GM12878 (cell line): Measurements from ENCODE around the gene AMY1C. TPM values are rescaled to one million over a fixed set of nuclear protein-coding genes. Genes with fewer than 3 reads are reported as not detected.

ENCODE experiments used
- ATAC-seq: fragments of 200-7000 bp; cut with Tn5 transposase; 3 replicates; pipeline ENCODE4 v1.9.1; 2020; ENCODE audit warnings: mild to moderate bottlenecking, moderate library complexity
- BruUV-seq: library from RNA; stranded (reverse); fragments of 400-500 nt; replicated peaks from 2 replicates; lab custom pipeline; 2021; lab: Mats Ljungman, UMichigan
- CTCF ChIA-PET: fragments of 300-600 bp; sonication (Branson Sonifier 250); formaldehyde crosslinking; extraction: SDS; loops from one replicate; lab custom pipeline; 2021; ENCODE audit warnings: inconsistent platforms; lab: Yijun Ruan, JAX
- POLR2A ChIA-PET: fragments of 350-600 bp; formaldehyde crosslinking; extraction: SDS; loops from one replicate; lab custom pipeline; 2021; ENCODE audit warnings: inconsistent platforms; lab: Charles Lee
- RAD21 ChIA-PET: fragments of 300-600 bp; sonication (Branson Sonifier 250); formaldehyde crosslinking; loops from one replicate; lab custom pipeline; 2023; ENCODE audit warnings: antibody characterized with exemption; ENCODE audit not compliant: unreplicated experiment; lab: Charles Lee
- SMC1A ChIA-PET: fragments of 300-600 bp; sonication (Branson Sonifier 250); formaldehyde crosslinking; loops from one replicate; lab custom pipeline; 2023; ENCODE audit not compliant: unreplicated experiment, uncharacterized antibody; lab: Charles Lee
- DNase-seq: peaks from one replicate; pipeline ENCODE4 v3.0.0-alpha.2; 2011; ENCODE audit warnings: low read depth, low spot score
- FAIRE-seq: peaks from 3 replicates; lab custom pipeline; 2011; peaks lifted over from hg19 to GRCh38; lab: Jason Lieb, UNC
- H2AFZ ChIP-seq: 2 replicates; pipeline ENCODE4 v1.6.0; 2011; ENCODE audit warnings: low read depth, low read length, control low read depth; ENCODE audit not compliant: control insufficient read depth
- H3K27ac ChIP-seq: 2 replicates; pipeline ENCODE4 v1.5.1; 2011; ENCODE audit warnings: control low read depth; ENCODE audit not compliant: control insufficient read depth, insufficient read depth
- H3K27me3 ChIP-seq, 2 experiments: replicated peaks in 1 of 2; 2 replicates each; pipeline versions ENCODE4 v1.6.0 to v1.6.1; 2011; ENCODE audit warnings: low read length in 1 of 2; ENCODE audit not compliant: control insufficient read depth in 2 of 2, insufficient read depth in 2 of 2
- H3K36me3 ChIP-seq, 2 experiments: 2 replicates each; pipeline ENCODE4 v1.5.1; 2011; ENCODE audit warnings: low read length in 1 of 2; ENCODE audit not compliant: control insufficient read depth in 2 of 2, insufficient read depth in 2 of 2
- H3K4me1 ChIP-seq: 2 replicates; pipeline ENCODE4 v1.6.1; 2011; ENCODE audit warnings: mild to moderate bottlenecking, low read length, moderate library complexity, mixed read lengths; ENCODE audit not compliant: control insufficient read depth, insufficient read depth
- H3K4me2 ChIP-seq: 2 replicates; pipeline ENCODE4 v1.6.0; 2011; ENCODE audit warnings: control low read depth; ENCODE audit not compliant: control insufficient read depth, insufficient read depth
- H3K4me3 ChIP-seq: fragments of 200-600 bp; sonication (generic); 2 replicates; pipeline ENCODE4 v1.5.1; 2016
- H3K79me2 ChIP-seq: 2 replicates; pipeline ENCODE4 v1.6.0; 2011; ENCODE audit warnings: low read length; ENCODE audit not compliant: control insufficient read depth, insufficient read depth
- H3K9ac ChIP-seq: 2 replicates; pipeline ENCODE4 v1.8.0; 2011; ENCODE audit warnings: low read length, control low read depth, mixed read lengths; ENCODE audit not compliant: control insufficient read depth, insufficient read depth
- H3K9me3 ChIP-seq: replicated peaks from 3 replicates; pipeline ENCODE4 v1.5.1; 2011; ENCODE audit warnings: mild to moderate bottlenecking, low read length; ENCODE audit not compliant: control insufficient read depth, insufficient read depth
- H4K20me1 ChIP-seq: 2 replicates; pipeline ENCODE4 v1.6.0; 2011; ENCODE audit not compliant: control insufficient read depth, insufficient read depth
- BRCA1 ChIP-seq: IDR thresholded peaks from 2 replicates; pipeline ENCODE4 v1.6.1; 2011; ENCODE audit warnings: low read depth, low read length, improper control_type of control experiment
- CBX5 ChIP-seq: sonication (generic); IDR thresholded peaks from 2 replicates; pipeline ENCODE4 v1.6.1; 2016; ENCODE audit warnings: low read depth, moderate library complexity, mild to moderate bottlenecking, inconsistent platforms
- CHD2 ChIP-seq: IDR thresholded peaks from 2 replicates; pipeline ENCODE4 v1.6.1; 2011; ENCODE audit warnings: low read depth, low read length, improper control_type of control experiment, borderline replicate concordance
- CHD4 ChIP-seq: fragments of 200-600 bp; sonication (generic); IDR thresholded peaks from 2 replicates; pipeline ENCODE4 v1.6.1; 2016; ENCODE audit warnings: mild to moderate bottlenecking
- CREB1 ChIP-seq: IDR thresholded peaks from 2 replicates; pipeline ENCODE4 v1.6.1; 2012; ENCODE audit warnings: low read depth, mild to moderate bottlenecking, inconsistent platforms
- DPF2 ChIP-seq: fragments of 450-650 bp; IDR thresholded peaks from 2 replicates; pipeline ENCODE4 v1.6.1; 2017; ENCODE audit warnings: mild to moderate bottlenecking
- FOS ChIP-seq: IDR thresholded peaks from 3 replicates; pipeline ENCODE4 v1.6.1; 2011; ENCODE audit warnings: borderline replicate concordance; ENCODE audit not compliant: insufficient read length; ENCODE audit errors: extremely low read depth
- GABPA ChIP-seq: IDR thresholded peaks from 2 replicates; pipeline ENCODE4 v1.6.1; 2014; ENCODE audit warnings: antibody characterized with exemption, low read depth, mild to moderate bottlenecking, inconsistent platforms
- HCFC1 ChIP-seq: fragments of 150-350 bp; IDR thresholded peaks from 2 replicates; pipeline ENCODE4 v1.6.1; 2014; ENCODE audit warnings: low read length
- IKZF1 ChIP-seq: fragments of 450-650 bp; conservative IDR thresholded peaks from 2 replicates; pipeline ENCODE4 v1.6.1; 2017; ENCODE audit warnings: antibody characterized with exemption, mild to moderate bottlenecking
- MEF2A ChIP-seq: IDR thresholded peaks from 2 replicates; pipeline ENCODE4 v1.6.1; 2011; ENCODE audit warnings: low read depth, mild to moderate bottlenecking, low read length, moderate library complexity; ENCODE audit not compliant: insufficient read depth
- MTA2 ChIP-seq: fragments of 450-650 bp; IDR thresholded peaks from 2 replicates; pipeline ENCODE4 v1.6.1; 2016; ENCODE audit warnings: low read depth, mild to moderate bottlenecking, moderate library complexity
- NBN ChIP-seq: fragments of 450-650 bp; IDR thresholded peaks from 2 replicates; pipeline ENCODE4 v1.6.1; 2016
- NFXL1 ChIP-seq: fragments of 450-650 bp; IDR thresholded peaks from 2 replicates; pipeline ENCODE4 v1.6.1; 2017; ENCODE audit warnings: antibody characterized with exemption, mild to moderate bottlenecking, borderline replicate concordance
- RCOR1 ChIP-seq: conservative IDR thresholded peaks from 2 replicates; pipeline ENCODE4 v1.6.1; 2012; ENCODE audit warnings: low read depth, low read length, improper control_type of control experiment
- SIX5 ChIP-seq: IDR thresholded peaks from 2 replicates; pipeline ENCODE4 v1.6.1; 2011; ENCODE audit warnings: mild to moderate bottlenecking, low read depth, low read length, moderate library complexity; ENCODE audit not compliant: severe bottlenecking
- SMC3 ChIP-seq: IDR thresholded peaks from 2 replicates; pipeline ENCODE4 v1.6.1; 2011; ENCODE audit warnings: low read length, improper control_type of control experiment, borderline replicate concordance
- STAT3 ChIP-seq: IDR thresholded peaks from 2 replicates; pipeline ENCODE4 v1.6.1; 2011; ENCODE audit warnings: low read depth, low read length, improper control_type of control experiment
- SUPT20H ChIP-seq: IDR thresholded peaks from 2 replicates; pipeline ENCODE4 v1.6.1; 2011; ENCODE audit warnings: low read depth, mild to moderate bottlenecking, low read length, moderate library complexity, borderline replicate concordance; ENCODE audit not compliant: control insufficient read depth
- SUZ12 ChIP-seq: fragments of 200-600 bp; sonication (generic); IDR thresholded peaks from one replicate; pipeline ENCODE4 v1.6.1; 2018; ENCODE audit warnings: antibody characterized with exemption, mild to moderate bottlenecking; ENCODE audit not compliant: unreplicated experiment
- WGBS: methylation state at CpG from one replicate; pipeline ENCODE4 v1.1.6; 2016; ENCODE audit warnings: low lambda C conversion rate; ENCODE audit not compliant: insufficient replicate concordance, insufficient coverage; ENCODE audit errors: missing lambda C conversion rate; 5-methylcytosine and 5-hydroxymethylcytosine counted together
- in situ Hi-C: fragments of 300-500 bp; cut with MboI; formaldehyde crosslinking; loops from 9 replicates; pipeline ENCODE4 v1.14.3; 2018; ENCODE audit warnings: mixed read lengths
- intact Hi-C: fragments of 100-400 bp; cut with micrococcal nuclease; formaldehyde crosslinking; loops from one replicate; pipeline ENCODE4 v1.14.2; 2022; ENCODE audit not compliant: unreplicated experiment
- polyA plus RNA-seq, 11 experiments: library from polyadenylated mRNA; depleted of rRNA in 4 of 11; unstranded in 6 of 11; stranded (reverse) in 5 of 11; fragments of >200 nt; fragmentation: Nextera tagmentation in 4 of 11; fragmentation: Illumina TruSeq in 1 of 11; extraction: Ambion mirVana in 4 of 11; extraction: Trizol in 1 of 11; gene quantifications; 1 replicate in 1 of 11; 2 replicates in 10 of 11; pipeline versions ENCODE4 v1.2.1 to v1.2.3, GENCODE V29; 2011 to 2016; ENCODE audit warnings: inconsistent platforms in 2 of 11, missing spikeins in 2 of 11, low read depth in 1 of 11
- total RNA-seq, 4 experiments: library from RNA; depleted of rRNA in 3 of 4; stranded (reverse); fragments of >200 nt in 3 of 4; fragmentation: Illumina TruSeq in 1 of 4; extraction: Trizol in 1 of 4; gene quantifications; 2 replicates each; pipeline versions ENCODE4 v1.2.1 to v1.2.3, GENCODE V29; 2013 to 2021
- TF ChIP-seq, protein P1 (sequence below): fragments of 150-350 bp; IDR thresholded peaks from 2 replicates; pipeline ENCODE4 v1.6.1; 2016; ENCODE audit warnings: low read depth, low read length
- TF ChIP-seq, protein P2 (sequence below): IDR thresholded peaks from 2 replicates; pipeline ENCODE4 v1.6.1; 2012; ENCODE audit warnings: low read depth, low read length, improper control_type of control experiment

AMY1C gene
- total and polyA plus RNA-seq, 10 of the 15 experiments (the other 5 are each of a cell fraction or from before 2014, with no cell fraction given), result 0.06 to 0.13 (median 0.07) TPM; not detected in 7

DNA sequence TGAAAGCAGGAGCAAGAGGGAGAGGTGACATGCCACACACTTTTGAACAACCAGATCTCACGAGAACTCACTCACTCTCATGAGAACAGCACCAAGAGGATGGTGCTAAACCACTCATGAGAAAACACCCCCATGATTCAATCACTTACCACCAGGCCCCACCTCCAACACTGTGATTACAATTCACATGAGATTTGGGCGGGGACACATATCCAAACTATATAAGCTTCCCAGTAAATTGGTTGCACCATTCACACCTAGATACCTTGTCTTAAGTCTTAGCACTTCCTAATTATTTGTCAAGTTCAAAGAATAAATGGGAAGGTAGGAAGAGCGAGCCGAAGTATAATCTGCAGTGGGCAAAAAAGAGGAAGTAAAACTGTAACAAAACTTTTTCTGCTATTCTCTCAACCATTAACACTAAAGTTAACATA lies 34.3 kb downstream of the AMY1C start:
- ChIA-PET RAD21 (no interaction called here), SMC1A (no interaction called here), CTCF (no interaction called here), POLR2A (no interaction called here)
- Histone ChIP-seq H3K4me2 (no peak overlapping the region), H3K27me3 (no peaks in the 10 kb centered on the region), H3K9me3 (no peaks in the 10 kb centered on the region), H4K20me1 (no peaks in the 10 kb centered on the region), H3K79me2 (no peaks in the 10 kb centered on the region), H3K4me3 (no peak overlapping the region), H3K9ac (no peak overlapping the region), H3K4me1 (no peaks in the 10 kb centered on the region), H3K36me3 (no peaks in the 10 kb centered on the region), H3K27ac (no peak overlapping the region), H2AFZ (no peak overlapping the region)
- BruUV-seq, result no TSS peak
- ATAC-seq (peak; percentile 87), DNase-seq (peak; percentile 13), FAIRE-seq (peak; percentile 18)
- 8% methylated on average over 4 of the region's 4 CpGs for WGBS
- in situ Hi-C loops (no loop called here), intact Hi-C loops (no loop called here)
- TF ChIP-seq CHD2 (peak; percentile 88), FOS (no peak), MEF2A (no peak), NBN (peak; percentile 53; the same call in 1 of the 2 replicates), SUPT20H (no peak), RCOR1 (no peak), MTA2 (peak; percentile 48; the same call in 1 of the 2 replicates), CBX5 (0 out of 2 replicates have a peak, but pooled peaks have one; percentile 41), CREB1 (no peak), CHD4 (no peak), SMC3 (no peak), GABPA (no peak), HCFC1 (no peak), NFXL1 (no peak), STAT3 (no peak), DPF2 (peak; percentile 73), BRCA1 (0 out of 2 replicates have a peak, but pooled peaks have one; percentile 42), SIX5 (no peak), IKZF1 (peak; percentile 58), SUZ12 (no peak)
- TF ChIP-seq, protein P1, sequence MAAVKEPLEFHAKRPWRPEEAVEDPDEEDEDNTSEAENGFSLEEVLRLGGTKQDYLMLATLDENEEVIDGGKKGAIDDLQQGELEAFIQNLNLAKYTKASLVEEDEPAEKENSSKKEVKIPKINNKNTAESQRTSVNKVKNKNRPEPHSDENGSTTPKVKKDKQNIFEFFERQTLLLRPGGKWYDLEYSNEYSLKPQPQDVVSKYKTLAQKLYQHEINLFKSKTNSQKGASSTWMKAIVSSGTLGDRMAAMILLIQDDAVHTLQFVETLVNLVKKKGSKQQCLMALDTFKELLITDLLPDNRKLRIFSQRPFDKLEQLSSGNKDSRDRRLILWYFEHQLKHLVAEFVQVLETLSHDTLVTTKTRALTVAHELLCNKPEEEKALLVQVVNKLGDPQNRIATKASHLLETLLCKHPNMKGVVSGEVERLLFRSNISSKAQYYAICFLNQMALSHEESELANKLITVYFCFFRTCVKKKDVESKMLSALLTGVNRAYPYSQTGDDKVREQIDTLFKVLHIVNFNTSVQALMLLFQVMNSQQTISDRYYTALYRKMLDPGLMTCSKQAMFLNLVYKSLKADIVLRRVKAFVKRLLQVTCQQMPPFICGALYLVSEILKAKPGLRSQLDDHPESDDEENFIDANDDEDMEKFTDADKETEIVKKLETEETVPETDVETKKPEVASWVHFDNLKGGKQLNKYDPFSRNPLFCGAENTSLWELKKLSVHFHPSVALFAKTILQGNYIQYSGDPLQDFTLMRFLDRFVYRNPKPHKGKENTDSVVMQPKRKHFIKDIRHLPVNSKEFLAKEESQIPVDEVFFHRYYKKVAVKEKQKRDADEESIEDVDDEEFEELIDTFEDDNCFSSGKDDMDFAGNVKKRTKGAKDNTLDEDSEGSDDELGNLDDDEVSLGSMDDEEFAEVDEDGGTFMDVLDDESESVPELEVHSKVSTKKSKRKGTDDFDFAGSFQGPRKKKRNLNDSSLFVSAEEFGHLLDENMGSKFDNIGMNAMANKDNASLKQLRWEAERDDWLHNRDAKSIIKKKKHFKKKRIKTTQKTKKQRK, result no peak
- TF ChIP-seq, protein P2, sequence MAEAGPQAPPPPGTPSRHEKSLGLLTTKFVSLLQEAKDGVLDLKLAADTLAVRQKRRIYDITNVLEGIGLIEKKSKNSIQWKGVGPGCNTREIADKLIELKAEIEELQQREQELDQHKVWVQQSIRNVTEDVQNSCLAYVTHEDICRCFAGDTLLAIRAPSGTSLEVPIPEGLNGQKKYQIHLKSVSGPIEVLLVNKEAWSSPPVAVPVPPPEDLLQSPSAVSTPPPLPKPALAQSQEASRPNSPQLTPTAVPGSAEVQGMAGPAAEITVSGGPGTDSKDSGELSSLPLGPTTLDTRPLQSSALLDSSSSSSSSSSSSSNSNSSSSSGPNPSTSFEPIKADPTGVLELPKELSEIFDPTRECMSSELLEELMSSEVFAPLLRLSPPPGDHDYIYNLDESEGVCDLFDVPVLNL, result no peak
